NCI-H2107 (cell line): ENCODE data around the gene DCST1.
A peak's percentile ranks its signal among the peaks of the same experiment; 100 is the strongest.

Source experiments
- DNase-seq: peaks from one replicate; lab custom pipeline; 2025; lab: John Stamatoyannopoulos, UW

DCST1 gene

GRCh38 chr1:155012776-155013602 is 20.6 kb upstream of the DCST1 start:
- no peak for DNase-seq

GRCh38 chr1:155013632-155014031 is 20.0 kb upstream of the DCST1 start:
- no peak for DNase-seq

GRCh38 chr1:155014709-155015508 is 18.7 kb upstream of the DCST1 start:
- DNase-seq, result no peak

- no peak for DNase-seq
Measured at GRCh38 chr1:155015527-155016230, 17.9 kb upstream of the DCST1 start.

- DNase-seq, result no peak
Measured at GRCh38 chr1:155016231-155016831, 17.3 kb upstream of the DCST1 start.

GRCh38 chr1:155017041-155017945 is 16.3 kb upstream of the DCST1 start:
- peak; percentile 75 for DNase-seq

- DNase-seq, result no peak
Measured at GRCh38 chr1:155017946-155018316, 15.7 kb upstream of the DCST1 start.

GRCh38 chr1:155018617-155019348 is 14.8 kb upstream of the DCST1 start:
- DNase-seq, result no peak

GRCh38 chr1:155019377-155020245 is 14.0 kb upstream of the DCST1 start:
- DNase-seq, result peak; percentile 36

GRCh38 chr1:155022136-155022926 is 11.3 kb upstream of the DCST1 start:
- DNase-seq, result no peak

- peak; percentile 51 for DNase-seq
Measured at GRCh38 chr1:155022927-155023236, 10.7 kb upstream of the DCST1 start.

- no peak for DNase-seq
Measured at GRCh38 chr1:155023627-155024026, 10.0 kb upstream of the DCST1 start.

- DNase-seq, result no peak
Measured at GRCh38 chr1:155024315-155024714, 9.3 kb upstream of the DCST1 start.

- DNase-seq, result no peak
Measured at GRCh38 chr1:155026154-155026553, 7.5 kb upstream of the DCST1 start.

GRCh38 chr1:155026588-155026987 is 7.0 kb upstream of the DCST1 start:
- no peak for DNase-seq

GRCh38 chr1:155029513-155030242 is 3.9 kb upstream of the DCST1 start:
- no peak for DNase-seq

GRCh38 chr1:155030243-155030795 is 3.3 kb upstream of the DCST1 start:
- DNase-seq, result no peak

- no peak for DNase-seq
Measured at GRCh38 chr1:155030899-155031298, 2.7 kb upstream of the DCST1 start.
